GM20000 (cell line): ENCODE results near the gene PANX1.

Experiments used
- DNase-seq: peaks from one replicate; pipeline ENCODE4 v3.0.0; 2012; ENCODE audit warnings: low spot score
- CTCF ChIP-seq: IDR thresholded peaks from 2 replicates; pipeline ENCODE4 v1.5.1; 2012; ENCODE audit warnings: mild to moderate bottlenecking, control low read depth; ENCODE audit errors: extremely low read depth, missing control alignments

The PANX1 gene

GRCh38 chr11:94199136-94200130 is 70.8 kb downstream of the PANX1 start:
- TF ChIP-seq CTCF: no peak
- DNase-seq: no peak

DNA sequence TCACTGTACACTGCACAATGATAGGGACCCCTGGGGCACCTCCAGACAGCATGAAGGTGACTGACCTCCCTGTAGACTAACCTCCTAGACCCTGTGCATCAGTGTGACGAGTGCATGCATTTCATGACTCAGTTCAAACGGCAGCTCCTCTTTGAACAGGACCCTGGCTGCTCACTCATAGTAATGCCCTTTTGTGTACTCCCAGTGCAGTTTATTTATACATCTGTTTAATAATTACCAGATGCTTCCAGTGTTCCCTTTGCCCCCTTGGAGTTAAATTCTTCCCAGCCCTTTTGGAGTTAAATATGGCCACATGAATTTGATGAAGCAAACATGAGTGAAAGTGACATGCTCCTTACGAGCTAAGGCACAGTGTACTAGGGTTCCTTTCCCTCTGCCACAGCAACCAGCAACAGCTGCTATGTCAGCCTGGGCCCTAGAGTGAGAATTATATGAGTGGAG is 72.4 kb downstream of the PANX1 start:
- DNase-seq: no peak
- no peak for TF ChIP-seq CTCF

DNA sequence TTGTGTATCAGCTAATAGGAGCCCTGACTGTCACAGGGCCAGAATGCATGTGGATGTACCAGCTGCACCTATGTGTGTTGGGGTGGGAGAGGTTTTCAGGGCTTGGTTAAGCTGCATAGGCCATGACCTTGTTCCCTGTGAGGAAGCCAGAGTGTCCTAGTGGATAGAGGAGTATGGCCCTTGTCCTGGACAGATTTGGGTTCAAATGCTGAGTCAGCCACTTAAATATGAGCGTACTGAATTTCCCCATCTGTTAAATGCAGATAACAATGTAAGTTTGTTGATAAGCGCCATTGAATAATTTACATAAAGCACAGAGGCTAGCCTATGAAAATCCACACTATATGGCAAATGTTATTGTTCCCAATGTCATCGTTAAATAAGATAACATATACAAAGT is 74.4 kb downstream of the PANX1 start:
- DNase-seq: no peak
- no peak for TF ChIP-seq CTCF

- TF ChIP-seq CTCF: no peak
- no peak for DNase-seq
These were observed 82.7 kb downstream of the PANX1 start for GRCh38 chr11:94211261-94211830.

- DNase-seq: no peak
- no peak for TF ChIP-seq CTCF
These were observed 84.3 kb downstream of the PANX1 start for GRCh38 chr11:94212898-94213297.

GRCh38 chr11:94217705-94218104 is 89.1 kb downstream of the PANX1 start:
- DNase-seq: no peak
- no peak for TF ChIP-seq CTCF

GRCh38 chr11:94218372-94218771 is 89.7 kb downstream of the PANX1 start:
- no peak for TF ChIP-seq CTCF
- no peak for DNase-seq
